NCI-H128 (cell line): ENCODE results near the gene MAPK1.
"Not testable (repeated sequence)": the region's sequence is repeated elsewhere in the genome, so short reads cannot be mapped to it uniquely, and the experiment has no call there.

Experiments used
- DNase-seq: peaks from one replicate; lab custom pipeline; 2025; ENCODE audit not compliant: unreplicated experiment; lab: John Stamatoyannopoulos, UW

MAPK1 gene

GRCh38 chr22:21730535-21731308 is 136.7 kb downstream of the MAPK1 start:
- no peak for DNase-seq

GRCh38 chr22:21729184-21729583 is 138.3 kb downstream of the MAPK1 start:
- not testable (repeated sequence) for DNase-seq

DNA sequence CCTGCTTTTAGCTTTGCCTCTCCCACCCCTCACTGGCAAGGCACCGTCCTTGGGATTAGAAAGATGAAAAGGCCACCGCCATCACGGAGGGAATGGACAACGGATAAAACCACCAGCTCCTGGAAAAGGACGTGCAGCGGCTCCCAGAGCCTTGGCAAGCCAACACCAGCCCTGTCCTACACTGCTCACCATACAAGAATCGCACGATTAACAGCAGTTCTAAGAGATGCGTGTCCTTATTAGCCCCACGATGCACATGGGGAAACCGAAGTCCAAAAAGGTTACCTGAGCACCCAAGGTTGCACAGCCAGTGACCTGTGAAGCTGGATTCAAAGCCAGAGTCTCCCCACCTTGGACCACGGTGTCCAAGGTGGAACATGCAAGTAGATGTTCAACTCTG is 139.2 kb downstream of the MAPK1 start:
- no peak for DNase-seq

DNA sequence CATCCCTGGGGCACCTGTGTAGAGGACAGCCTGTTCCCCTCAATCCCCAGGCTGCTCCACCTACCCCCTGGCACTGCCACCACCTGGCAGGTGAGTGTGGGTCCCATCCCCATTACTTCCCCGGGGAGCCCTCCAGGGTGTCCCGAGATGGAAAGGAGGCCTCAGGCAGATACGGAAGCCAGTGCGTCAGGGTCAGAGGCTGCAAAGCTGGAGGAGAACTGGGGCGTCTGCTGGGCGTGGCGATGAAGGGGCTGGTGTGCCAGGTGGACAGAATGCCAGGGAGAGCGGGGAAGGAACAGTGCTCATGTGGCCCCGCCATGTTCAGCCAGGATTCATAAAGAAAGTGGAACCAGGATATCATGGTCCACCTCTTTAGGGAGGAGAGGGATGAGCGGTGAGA is 139.7 kb downstream of the MAPK1 start:
- no peak for DNase-seq

DNA sequence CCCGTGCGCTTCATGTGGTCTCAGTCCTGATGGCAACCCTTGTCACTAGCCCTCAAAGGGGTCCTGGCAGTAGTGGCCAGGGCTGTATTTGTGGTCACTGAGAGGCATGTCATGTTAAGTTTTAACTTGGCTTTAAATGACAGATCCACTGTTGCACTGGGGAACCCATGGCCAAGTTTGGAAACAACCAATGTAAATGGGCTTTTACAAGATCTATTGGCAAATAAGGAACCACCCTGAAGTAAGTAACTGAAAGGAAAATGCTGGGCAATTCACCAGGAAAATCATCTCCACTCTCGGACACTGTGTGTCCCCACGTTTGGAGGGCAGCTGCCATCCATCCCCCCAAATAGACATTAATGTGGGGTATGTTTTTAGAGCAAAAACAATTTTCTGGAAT is 140.3 kb downstream of the MAPK1 start:
- no peak for DNase-seq

DNA sequence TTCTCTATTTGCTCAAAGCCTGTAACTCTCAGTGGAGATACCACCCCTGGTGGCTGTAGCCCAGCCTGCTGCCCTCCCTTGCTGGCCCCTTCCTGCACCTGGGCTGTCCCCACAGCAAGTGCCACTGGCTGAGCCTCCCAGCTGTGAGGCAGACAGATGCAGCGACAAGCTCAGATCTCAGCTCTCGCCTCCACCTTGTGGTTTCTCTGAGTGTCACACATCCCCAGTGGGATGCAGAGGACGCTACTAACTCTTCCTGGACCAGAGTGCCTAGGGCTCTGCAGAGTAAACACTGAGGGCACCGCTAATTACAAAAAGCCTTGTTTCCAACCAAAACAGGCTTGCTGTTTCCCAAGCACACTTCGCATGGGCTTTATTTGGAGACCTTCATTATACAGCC is 140.8 kb downstream of the MAPK1 start:
- no peak for DNase-seq

GRCh38 chr22:21725956-21726649 is 141.3 kb downstream of the MAPK1 start:
- DNase-seq: no peak

GRCh38 chr22:21724496-21724895 is 142.9 kb downstream of the MAPK1 start:
- DNase-seq: not testable (repeated sequence)

DNA sequence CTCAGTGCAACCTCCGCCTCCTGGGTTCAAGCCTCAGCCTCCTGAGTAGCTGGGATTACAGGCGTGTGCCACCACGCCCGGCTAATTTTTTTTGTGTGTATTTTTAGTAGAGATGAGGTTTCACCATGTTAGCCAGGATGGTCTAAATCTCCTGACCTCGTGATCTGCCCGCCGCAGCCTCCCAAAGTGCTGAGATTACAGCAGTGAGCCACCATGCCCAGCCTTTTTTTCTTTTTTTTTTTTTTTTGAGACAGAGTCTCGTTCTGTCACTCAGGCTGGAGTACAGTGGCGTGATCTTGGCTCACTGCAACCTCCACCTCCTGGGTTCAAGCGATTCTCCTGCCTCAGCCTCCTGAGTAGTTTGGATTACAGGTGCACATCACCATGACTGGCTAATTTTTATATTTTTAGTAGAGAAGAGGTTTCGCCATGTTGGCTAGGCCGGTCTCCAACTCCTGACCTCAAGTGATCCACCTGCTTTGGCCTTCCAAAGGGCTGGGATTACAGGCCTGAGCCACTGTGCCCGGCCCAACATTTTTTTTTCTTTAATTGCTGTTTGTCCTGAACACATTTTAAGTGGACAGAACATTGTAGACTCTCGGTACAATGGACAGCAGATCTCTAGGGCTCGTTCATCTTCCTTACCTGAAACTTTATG is 146.1 kb downstream of the MAPK1 start:
- DNase-seq: not testable (repeated sequence)

GRCh38 chr22:21720191-21720859 is 147.1 kb downstream of the MAPK1 start:
- not testable (repeated sequence) for DNase-seq

- DNase-seq: no peak
These were observed 148.4 kb downstream of the MAPK1 start for GRCh38 chr22:21719024-21719423.

DNA sequence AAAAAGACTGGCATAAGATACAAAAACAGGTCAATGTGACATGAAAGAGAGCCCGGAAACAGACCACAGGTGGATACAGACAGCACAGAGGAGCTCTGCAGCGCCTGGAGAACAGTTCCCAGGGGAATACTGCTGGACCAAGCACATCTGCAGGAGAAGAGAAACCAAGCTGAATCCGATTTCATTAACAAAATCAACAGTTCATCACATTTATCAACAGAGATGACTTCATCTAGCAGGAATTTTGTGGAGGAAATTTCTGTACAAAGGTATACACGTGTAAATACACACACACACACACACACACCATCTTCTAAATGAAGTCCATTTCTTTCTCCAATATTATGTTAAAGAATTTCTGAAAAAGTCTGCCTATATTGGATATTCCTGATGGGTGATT is 148.9 kb downstream of the MAPK1 start:
- DNase-seq: no peak

DNA sequence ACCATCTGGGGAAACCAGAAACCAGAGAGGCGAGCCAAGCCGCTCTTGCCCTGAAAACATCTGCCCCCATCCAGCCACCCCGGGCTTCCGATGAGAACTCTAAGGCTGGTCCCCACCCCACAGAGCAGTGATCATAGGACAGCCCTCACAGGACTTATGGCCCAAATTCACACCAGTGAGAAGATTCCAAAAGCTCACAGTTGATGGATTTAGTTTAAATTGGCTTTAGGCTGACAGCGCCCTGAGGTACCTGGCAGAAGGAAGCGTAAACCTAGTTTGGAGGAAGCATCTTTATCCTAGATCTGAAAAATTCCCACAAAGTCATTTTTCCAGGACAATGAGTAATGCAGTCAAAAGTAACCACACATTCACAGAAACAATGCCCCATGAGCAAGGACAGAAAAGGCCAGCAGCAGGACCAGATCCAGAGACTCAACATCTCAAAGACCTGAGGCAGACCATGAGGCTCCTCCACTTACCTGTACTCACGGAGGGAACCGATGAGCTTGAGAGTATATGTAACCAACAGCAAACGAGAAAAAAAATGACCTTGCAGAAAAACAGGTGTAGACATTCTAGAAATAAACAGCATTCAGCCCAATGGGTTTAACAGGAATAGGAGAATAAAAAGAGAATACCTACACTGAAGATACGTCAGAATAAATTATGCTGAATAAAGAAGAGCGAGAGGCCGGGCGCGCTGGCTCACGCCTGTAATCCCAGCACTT is 150.9 kb downstream of the MAPK1 start:
- not testable (repeated sequence) for DNase-seq

- DNase-seq: no peak
These were observed 152.7 kb downstream of the MAPK1 start for GRCh38 chr22:21714786-21715185.

- no peak for DNase-seq
These were observed 153.2 kb downstream of the MAPK1 start for GRCh38 chr22:21714059-21714770.

- no peak for DNase-seq
These were observed 153.9 kb downstream of the MAPK1 start for GRCh38 chr22:21713428-21714058.

GRCh38 chr22:21712751-21713427 is 154.6 kb downstream of the MAPK1 start:
- DNase-seq: no peak

GRCh38 chr22:21711851-21712250 is 155.6 kb downstream of the MAPK1 start:
- DNase-seq: no peak

DNA sequence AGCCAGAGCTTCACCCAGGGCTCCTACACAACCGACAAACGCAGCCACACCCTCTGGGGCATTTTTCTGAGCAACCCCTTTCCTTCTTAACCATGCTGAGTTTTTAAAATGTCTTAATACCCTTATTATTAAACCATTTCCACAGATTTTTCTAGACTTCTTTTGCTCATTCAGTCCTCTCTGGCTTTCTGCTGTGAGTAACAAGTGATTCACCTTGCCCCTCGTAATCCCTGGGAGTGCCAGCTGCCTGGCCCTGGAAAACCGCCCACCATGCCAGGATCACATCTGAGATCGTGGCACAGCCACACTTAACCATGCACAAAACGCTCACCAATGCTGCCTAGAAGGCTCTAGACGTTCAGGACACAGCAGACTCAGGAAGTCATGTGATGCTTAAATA is 157.3 kb downstream of the MAPK1 start:
- DNase-seq: no peak
